Activated B cell treated with CpG ODN at 0.5 μM for 24 hours (primary cell): ENCODE data around the gene TTC7B. TPM values are rescaled to one million over a fixed set of nuclear protein-coding genes. Genes with fewer than 3 reads are reported as not detected.
A peak's percentile ranks its signal among the peaks of the same experiment; 100 is the strongest.

Experiments used
- ATAC-seq: fragments of 200-7000 bp; cut with Tn5 transposase; one replicate; pipeline ENCODE4 v1.10.0; 2021; ENCODE audit warnings: low read depth, mild to moderate bottlenecking, moderate library complexity
- CTCF ChIA-PET: fragments of 350-600 bp; sonication (Branson Sonifier 250); formaldehyde crosslinking; loops from one replicate; lab custom pipeline; 2021; ENCODE audit warnings: antibody characterized with exemption; lab: Charles Lee
- POLR2A ChIA-PET: fragments of 350-600 bp; sonication (Branson Sonifier 250); formaldehyde crosslinking; loops from one replicate; lab custom pipeline; 2021; ENCODE audit warnings: antibody characterized with exemption; lab: Charles Lee
- DNase-seq: peaks from one replicate; pipeline ENCODE4 v3.0.0; 2022
- H3K27ac Mint-ChIP-seq: one replicate; pipeline ENCODE4 v1.8.0; 2020; ENCODE audit warnings: mixed read lengths
- H3K27me3 Mint-ChIP-seq: one replicate; pipeline ENCODE4 v1.8.0; 2021; ENCODE audit warnings: mixed read lengths
- H3K36me3 Mint-ChIP-seq: one replicate; pipeline ENCODE4 v1.8.0; 2021; ENCODE audit warnings: low read depth, mixed read lengths
- H3K4me1 Mint-ChIP-seq: one replicate; pipeline ENCODE4 v1.8.0; 2021; ENCODE audit warnings: mixed read lengths
- H3K4me3 Mint-ChIP-seq: one replicate; pipeline ENCODE4 v1.8.0; 2020; ENCODE audit warnings: mild to moderate bottlenecking, mixed read lengths
- H3K9me3 Mint-ChIP-seq: one replicate; pipeline ENCODE4 v1.8.0; 2020; ENCODE audit warnings: mixed read lengths
- CTCF ChIP-seq: fragments of 200-600 bp; IDR thresholded peaks from one replicate; pipeline ENCODE4 v1.8.0; 2022; ENCODE audit warnings: antibody characterized with exemption, mild to moderate bottlenecking
- intact Hi-C: fragments of 100-400 bp; cut with micrococcal nuclease; formaldehyde crosslinking; loops from one replicate; pipeline ENCODE4 v1.15.1; 2024
- total RNA-seq: library from RNA; stranded (reverse); gene quantifications from 2 replicates; pipeline ENCODE4 v1.2.3, GENCODE V29; 2022

TTC7B gene
- total RNA-seq, 1 donor from 2014 or later, result 1.9 TPM

- Mint-ChIP-seq H3K36me3 (no peaks in the 10 kb centered on the region), H3K4me3 (no peak overlapping the region), H3K9me3 (no peaks in the 10 kb centered on the region), H3K27ac (no peak overlapping the region), H3K27me3 (peaks cover under 1% of the 10 kb centered on the region), H3K4me1 (peaks cover 4% of the 10 kb centered on the region)
- CTCF ChIA-PET, result interaction anchor here (0.8 to 4.7 kb wide), 12 partner anchors 11 to 758 kb away, joined by 3 to 28 read pairs (median 5); partner anchors contain the start of gene TTC7B
- peak; percentile 75 for ATAC-seq
- DNase-seq, result peak; percentile 37
- intact Hi-C loops, result loop anchor here (1.0 to 5.0 kb wide), 7 partner anchors 61 to 758 kb away; no protein-coding TSS in a partner anchor
- TF ChIP-seq CTCF, result peak; percentile 76
- POLR2A ChIA-PET, result interaction anchor here (1.9 kb wide), 1 partner anchor 298 kb away, joined by 5 read pairs; no protein-coding TSS in a partner anchor
Observed at GRCh38 chr14:90697577-90698206, 118.5 kb downstream of the TTC7B start.

- Mint-ChIP-seq H3K27me3 (no peaks in the 10 kb centered on the region), H3K27ac (no peak overlapping the region), H3K9me3 (no peaks in the 10 kb centered on the region), H3K4me3 (no peak overlapping the region), H3K4me1 (peaks cover 4% of the 10 kb centered on the region), H3K36me3 (no peaks in the 10 kb centered on the region)
- CTCF ChIA-PET, result interaction anchor here (0.8 to 4.7 kb wide), 11 partner anchors 10 to 758 kb away, joined by 3 to 28 read pairs (median 5); partner anchors contain the start of gene TTC7B
- no peak for TF ChIP-seq CTCF
- ATAC-seq, result no peak
- POLR2A ChIA-PET, result interaction anchor here (1.9 kb wide), 1 partner anchor 297 kb away, joined by 5 read pairs; no protein-coding TSS in a partner anchor
- intact Hi-C loops, result loop anchor here (1.0 to 5.0 kb wide), 7 partner anchors 61 to 758 kb away; no protein-coding TSS in a partner anchor
- DNase-seq, result no peak
Observed at GRCh38 chr14:90697132-90697531, 119.1 kb downstream of the TTC7B start.

GRCh38 chr14:90696720-90697119 lies 119.5 kb downstream of the TTC7B start:
- H3K4me3 Mint-ChIP-seq, result no peak overlapping the region
- no peak overlapping the region for H3K27ac Mint-ChIP-seq
- H3K36me3 Mint-ChIP-seq, result no peaks in the 10 kb centered on the region
- peaks cover 4% of the 10 kb centered on the region for H3K4me1 Mint-ChIP-seq
- POLR2A ChIA-PET, result interaction anchor here (0.6 to 1.9 kb wide), 2 partner anchors 29 to 297 kb away, joined by 3 to 5 read pairs; no protein-coding TSS in a partner anchor
- intact Hi-C loops, result loop anchor here (1.0 to 5.0 kb wide), 7 partner anchors 62 to 757 kb away; no protein-coding TSS in a partner anchor
- DNase-seq, result no peak
- no peaks in the 10 kb centered on the region for H3K27me3 Mint-ChIP-seq
- no peak for ATAC-seq
- CTCF ChIA-PET, result interaction anchor here (0.8 to 4.7 kb wide), 11 partner anchors 10 to 757 kb away, joined by 3 to 28 read pairs (median 5); partner anchors contain the start of gene TTC7B
- no peaks in the 10 kb centered on the region for H3K9me3 Mint-ChIP-seq
- TF ChIP-seq CTCF, result no peak

- CTCF ChIA-PET, result interaction anchor here (1.4 to 4.7 kb wide), 4 partner anchors 62 to 723 kb away, joined by 7 to 28 read pairs (median 13); no protein-coding TSS in a partner anchor
- H3K27me3 Mint-ChIP-seq, result no peaks in the 10 kb centered on the region
- POLR2A ChIA-PET, result interaction anchor here (0.6 to 1.9 kb wide), 2 partner anchors 28 to 296 kb away, joined by 3 to 5 read pairs; no protein-coding TSS in a partner anchor
- ATAC-seq (no peak), DNase-seq (no peak)
- H3K9me3 Mint-ChIP-seq, result no peaks in the 10 kb centered on the region
- H3K36me3 Mint-ChIP-seq, result no peaks in the 10 kb centered on the region
- intact Hi-C loops, result loop anchor here (5.0 kb wide), 1 partner anchor 314 kb away; no protein-coding TSS in a partner anchor
- peaks cover 4% of the 10 kb centered on the region for H3K4me1 Mint-ChIP-seq
- TF ChIP-seq CTCF, result no peak
- H3K27ac Mint-ChIP-seq, result no peak overlapping the region
- H3K4me3 Mint-ChIP-seq, result no peak overlapping the region
Observed at GRCh38 chr14:90695997-90696660, 120.1 kb downstream of the TTC7B start.
